HG03064 (cell line): ENCODE results near the gene RASGRF1.
A peak's percentile ranks its signal among the peaks of the same experiment; 100 is the strongest.

Source experiments
- ATAC-seq: cut with Tn5 transposase; IDR thresholded peaks from one replicate; pipeline ENCODE4 v1.9.1; 2021; ENCODE audit warnings: low read depth; ENCODE audit not compliant: unreplicated experiment

RASGRF1 gene

DNA sequence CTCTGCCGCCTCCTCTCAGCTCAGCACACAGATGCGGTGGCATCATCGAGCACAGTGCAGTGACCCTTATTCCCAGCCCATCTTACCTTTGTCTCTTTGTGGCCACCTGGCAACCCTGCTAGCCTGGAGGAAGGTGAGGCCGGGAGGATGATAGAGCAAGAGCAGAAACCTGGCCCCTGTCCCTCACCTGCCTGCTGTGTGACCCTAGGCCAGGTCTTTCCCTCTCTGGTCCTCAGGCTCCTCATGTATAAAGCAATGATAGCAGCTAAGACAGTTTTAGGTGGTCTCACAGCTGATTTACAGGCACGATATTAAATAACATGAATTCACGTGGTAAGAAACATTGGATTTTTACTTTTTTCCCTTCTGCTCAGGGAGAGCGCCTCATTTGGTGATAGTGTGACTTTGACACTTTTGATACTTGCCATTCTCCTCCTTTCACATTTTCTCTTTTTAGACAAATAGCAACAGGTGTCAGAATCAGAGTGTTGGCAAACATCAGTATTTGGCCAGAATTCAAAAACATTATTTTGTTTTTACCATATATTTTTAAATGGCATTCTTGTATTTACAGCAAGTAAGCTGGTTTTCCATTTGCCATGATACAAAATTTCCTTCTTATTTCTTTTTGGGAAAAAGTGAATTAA, 116.2 kb downstream of the RASGRF1 start:
- no peak for ATAC-seq

- no peak for ATAC-seq
These were observed 120.8 kb downstream of the RASGRF1 start for GRCh38 chr15:78969687-78970349.

DNA sequence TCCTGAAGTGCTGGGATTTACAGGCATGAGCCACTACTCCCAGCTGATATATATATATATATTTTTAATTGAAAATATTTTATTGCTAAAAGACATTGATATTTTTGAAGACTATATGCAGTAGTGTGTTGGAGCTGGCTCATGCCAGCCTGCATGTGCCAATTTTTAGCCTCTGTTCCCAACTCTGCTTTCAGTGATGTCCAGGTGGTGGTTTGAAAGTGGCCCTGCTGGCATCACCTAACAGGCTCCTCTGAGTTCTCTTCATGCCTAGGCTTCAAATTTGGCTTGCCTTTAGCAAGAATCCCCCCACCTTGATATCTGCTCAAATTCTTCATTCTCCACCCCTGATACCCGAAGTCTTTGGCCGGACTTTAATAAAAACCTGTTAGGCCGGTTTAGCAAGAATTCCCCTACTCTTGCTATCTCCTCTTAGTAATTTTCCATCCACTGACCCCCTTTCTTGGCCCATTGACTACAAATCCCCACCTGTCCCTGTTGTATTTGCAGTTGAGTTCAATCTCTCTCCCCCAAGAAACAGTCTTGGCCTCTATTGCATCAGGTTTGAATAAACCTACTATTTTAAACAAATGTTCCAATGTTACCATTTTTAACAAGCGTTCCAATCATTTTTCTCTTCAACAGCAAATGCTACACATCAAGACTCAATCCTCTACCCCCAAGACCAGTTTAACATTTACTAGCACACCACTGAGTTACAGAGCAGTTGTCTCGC, 121.9 kb downstream of the RASGRF1 start:
- ATAC-seq: no peak

DNA sequence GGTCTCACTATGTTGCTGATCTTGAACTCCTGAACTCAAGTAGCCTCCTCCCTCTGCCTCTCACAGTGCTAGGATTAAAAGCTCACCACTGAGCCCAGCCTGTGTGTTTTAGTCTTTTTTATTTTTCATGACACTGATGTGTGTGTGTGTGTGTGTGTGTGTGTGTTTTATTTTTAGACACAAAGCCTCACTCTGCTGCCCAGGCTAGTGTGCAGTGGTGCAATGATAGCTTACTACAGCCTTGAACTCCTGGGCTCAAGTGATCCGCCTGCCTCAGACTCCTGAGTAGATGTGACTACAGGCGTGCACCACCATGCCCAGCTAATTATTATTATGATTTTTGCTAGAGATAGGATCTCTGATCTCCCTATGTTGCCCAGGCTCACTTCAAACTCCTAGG, 122.5 kb downstream of the RASGRF1 start:
- no peak for ATAC-seq

DNA sequence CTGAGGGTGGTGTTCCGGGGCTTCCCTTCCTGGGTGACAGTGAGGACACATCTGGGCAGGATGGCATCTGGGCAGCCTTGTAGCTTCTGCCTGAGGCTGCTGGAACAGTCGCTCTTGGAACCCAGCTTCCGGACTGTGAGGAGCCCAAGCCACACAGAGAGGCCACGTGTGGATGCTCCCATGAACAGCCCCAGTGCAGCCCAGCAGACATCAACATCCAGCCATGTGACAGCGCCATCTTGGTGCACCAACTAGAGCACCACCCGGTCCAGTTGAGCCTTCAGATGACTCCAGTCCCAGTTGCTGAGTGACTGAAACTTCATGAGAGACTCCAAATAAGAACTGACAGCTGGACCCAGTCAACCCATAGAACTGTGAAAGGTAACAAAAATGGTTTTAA, 130.3 kb downstream of the RASGRF1 start:
- no peak for ATAC-seq

GRCh38 chr15:78959360-78959759, 131.2 kb downstream of the RASGRF1 start:
- ATAC-seq: no peak

- no peak for ATAC-seq
These were observed 133.0 kb downstream of the RASGRF1 start for GRCh38 chr15:78957416-78958093.

DNA sequence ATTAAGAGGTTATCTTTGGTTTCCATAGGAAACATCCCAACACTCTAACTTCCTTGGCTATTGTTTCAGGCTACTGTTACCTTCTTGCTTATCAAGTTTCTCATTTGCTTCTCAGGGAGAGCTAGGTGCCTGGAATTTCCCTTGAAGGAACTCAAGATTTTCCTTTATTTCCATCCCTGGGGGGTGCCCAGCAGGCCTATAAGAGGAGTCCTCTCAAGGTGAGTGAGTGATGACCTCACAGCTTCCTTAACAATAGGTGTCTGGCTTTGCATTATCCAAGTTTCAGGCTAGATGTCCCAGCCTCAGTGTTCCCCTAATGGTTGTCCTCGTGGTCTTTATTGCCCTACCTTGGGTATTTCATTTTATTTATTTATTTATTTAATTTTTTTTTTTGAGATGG, 133.6 kb downstream of the RASGRF1 start:
- ATAC-seq: no peak

DNA sequence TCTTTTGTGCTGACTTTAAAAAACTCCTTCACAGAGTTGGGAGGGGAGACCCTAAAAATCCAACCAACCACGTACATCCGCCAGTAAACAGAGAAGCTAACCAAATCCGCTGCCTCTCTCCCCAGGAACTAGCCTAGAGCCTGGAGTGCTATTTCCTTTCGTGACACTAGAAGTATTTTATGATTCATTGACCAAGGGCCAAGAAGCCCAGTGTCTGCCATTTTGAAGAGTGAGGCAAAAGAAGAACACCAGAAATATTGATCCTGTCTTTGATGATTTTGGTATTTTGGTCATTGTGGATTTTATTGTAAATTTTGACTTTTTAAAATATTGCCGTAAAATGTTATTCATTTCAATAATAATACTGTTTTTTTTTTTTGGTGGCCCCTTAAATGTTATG, 135.2 kb downstream of the RASGRF1 start:
- no peak for ATAC-seq

- ATAC-seq: no peak
These were observed 138.7 kb downstream of the RASGRF1 start for GRCh38 chr15:78951841-78952238.

GRCh38 chr15:78950902-78951840, 139.4 kb downstream of the RASGRF1 start:
- no peak for ATAC-seq

- no peak for ATAC-seq
These were observed 140.2 kb downstream of the RASGRF1 start for GRCh38 chr15:78950343-78950742.

GRCh38 chr15:78949461-78949860, 141.1 kb downstream of the RASGRF1 start:
- no peak for ATAC-seq

GRCh38 chr15:78947506-78947905, 143.1 kb downstream of the RASGRF1 start:
- no peak for ATAC-seq

DNA sequence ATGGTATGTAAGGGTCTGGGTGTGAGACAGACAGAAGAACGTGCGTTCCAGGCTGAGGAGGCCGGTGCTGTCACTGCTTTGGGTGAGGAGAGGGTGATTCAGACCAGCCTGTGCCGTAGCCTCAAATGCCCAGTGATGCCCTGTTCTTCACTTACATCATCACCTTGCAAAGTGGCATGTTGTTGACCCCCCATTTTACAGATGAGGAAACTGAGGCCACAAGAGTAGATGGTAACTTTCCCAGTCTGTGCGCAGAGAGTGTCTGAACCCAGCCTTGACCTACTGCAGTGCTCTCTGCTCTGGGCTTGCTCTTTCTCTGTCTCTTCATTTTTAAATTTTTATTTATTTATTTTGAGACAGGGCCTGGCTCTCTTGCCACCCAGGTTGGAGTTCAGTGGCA, 144.1 kb downstream of the RASGRF1 start:
- ATAC-seq: no peak

GRCh38 chr15:78944669-78945407, 145.7 kb downstream of the RASGRF1 start, which contains the start of gene CTSH:
CTSH (minus strand) TSS chr15:78945046; CDS start chr15:78944981, 65 bp downstream.
- ATAC-seq: peak; percentile 59

DNA sequence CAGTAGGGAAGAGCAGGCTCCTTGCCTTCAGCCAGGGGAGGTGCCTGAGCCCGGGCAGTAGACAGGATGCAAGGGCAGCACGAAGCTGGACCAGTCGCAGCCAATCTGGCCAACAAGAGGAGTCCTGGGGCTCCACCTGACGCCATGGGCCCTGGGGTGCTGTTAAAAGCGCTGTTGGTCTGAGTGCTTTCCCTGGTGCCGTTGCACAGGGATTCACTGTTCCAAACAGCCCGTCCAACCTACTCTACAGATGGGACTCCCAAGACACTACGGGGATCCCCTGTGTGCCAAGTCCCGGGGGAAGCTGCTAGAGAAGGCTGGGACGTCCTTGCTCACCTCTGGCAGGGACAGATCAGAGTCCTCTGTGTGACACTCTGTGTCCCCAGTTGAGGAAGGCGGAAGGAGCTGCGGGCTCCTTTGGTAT, 146.4 kb downstream of the RASGRF1 start:
- peak; percentile 20 for ATAC-seq

DNA sequence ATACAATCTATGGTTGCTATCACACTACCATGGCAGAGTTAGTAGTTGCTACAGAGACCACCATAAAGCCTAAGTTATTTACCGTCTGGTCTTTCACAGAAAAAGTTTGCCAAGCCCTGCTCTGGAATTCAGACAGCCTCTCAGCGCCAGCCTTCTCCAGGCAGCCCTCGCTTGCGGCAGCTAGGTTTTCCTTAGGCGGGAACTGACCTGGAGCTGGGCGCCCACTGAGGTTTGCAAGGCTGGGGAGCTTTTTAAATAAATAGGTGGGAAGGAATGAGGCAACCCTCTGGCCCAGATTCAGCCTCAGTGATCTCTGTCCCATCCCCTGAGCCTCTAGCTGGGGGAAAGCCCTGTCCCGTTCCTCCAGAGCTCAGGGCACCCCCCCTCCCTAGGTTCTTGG, 146.9 kb downstream of the RASGRF1 start:
- no peak for ATAC-seq

- no peak for ATAC-seq
These were observed 147.8 kb downstream of the RASGRF1 start for GRCh38 chr15:78942741-78943140.
